ENCODE data around the gene WDR27.
"Not testable (repeated sequence)": the region's sequence is repeated elsewhere in the genome, so short reads cannot be mapped to it uniquely, and the experiment has no call there.

WDR27 gene

GRCh38 chr6:169494038-169494437, 207.8 kb downstream of the WDR27 start:
- Histone ChIP-seq H3K4me1 (ENCODE audit: insufficient read depth, low read length) (no peaks in the 10 kb centered on the region), H3K9me3 (ENCODE audit: low read length) (no peaks in the 10 kb centered on the region), H3K4me3 (ENCODE audit: low read length) (no peak overlapping the region), H3K27me3 (ENCODE audit: insufficient read depth, low read length) (no peaks in the 10 kb centered on the region), H2AFZ (ENCODE audit: low read depth, low read length) (no peak overlapping the region), H3K36me3 (ENCODE audit: insufficient read depth, low read length) (no peaks in the 10 kb centered on the region)

DNA sequence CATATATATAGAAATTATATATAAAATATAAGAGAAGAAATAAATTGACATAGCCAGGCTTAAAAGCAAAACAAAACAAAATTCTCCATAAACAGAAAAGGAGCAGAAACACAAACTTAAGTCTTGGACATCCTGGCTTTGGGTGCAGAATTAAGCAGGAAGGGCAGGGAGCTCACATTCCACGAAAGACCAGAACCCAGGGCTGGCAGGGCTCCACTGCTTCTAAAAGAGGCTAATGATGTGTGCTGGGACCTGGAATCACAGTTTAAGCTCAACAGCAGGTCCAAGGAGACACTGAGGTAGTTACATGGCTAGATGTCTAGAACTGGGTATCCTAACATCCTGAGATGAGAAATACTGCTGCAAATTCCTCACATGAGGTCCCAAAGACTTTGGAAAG, 210.3 kb downstream of the WDR27 start:
- no peak overlapping the region for H3K4me3 ChIP-seq (ENCODE audit: low read length)
- H3K27me3 ChIP-seq (ENCODE audit: insufficient read depth, low read length): no peaks in the 10 kb centered on the region
- H2AFZ ChIP-seq (ENCODE audit: low read depth, low read length): no peak overlapping the region
- H3K9me3 ChIP-seq (ENCODE audit: low read length): no peaks in the 10 kb centered on the region
- no peaks in the 10 kb centered on the region for H3K36me3 ChIP-seq (ENCODE audit: insufficient read depth, low read length)
- H3K4me1 ChIP-seq (ENCODE audit: insufficient read depth, low read length): peaks cover 9% of the 10 kb centered on the region

DNA sequence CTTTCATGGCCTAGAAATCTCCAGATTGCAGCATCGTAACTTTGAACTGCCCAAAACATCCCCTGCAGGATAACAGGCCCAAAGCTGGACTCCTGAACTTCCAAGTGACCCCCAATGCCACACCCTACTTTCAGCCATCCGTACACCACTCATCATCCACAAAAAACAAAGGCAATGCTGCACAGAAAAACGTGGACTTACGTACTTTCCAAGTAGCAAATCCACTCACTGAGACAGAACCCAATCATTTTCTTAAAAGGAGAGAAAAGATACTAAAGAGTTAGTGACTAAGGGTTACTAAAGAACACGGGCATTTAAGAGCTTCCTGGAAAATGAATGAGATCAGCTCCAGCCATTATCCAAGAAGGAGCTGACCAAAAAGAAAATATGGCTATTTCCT, 211.0 kb downstream of the WDR27 start:
- no peaks in the 10 kb centered on the region for H3K36me3 ChIP-seq (ENCODE audit: insufficient read depth, low read length)
- no peaks in the 10 kb centered on the region for H3K9me3 ChIP-seq (ENCODE audit: low read length)
- H3K27me3 ChIP-seq (ENCODE audit: insufficient read depth, low read length): no peaks in the 10 kb centered on the region
- H3K4me1 ChIP-seq (ENCODE audit: insufficient read depth, low read length): peaks cover 9% of the 10 kb centered on the region
- H3K4me3 ChIP-seq (ENCODE audit: low read length): no peak overlapping the region
- no peak overlapping the region for H2AFZ ChIP-seq (ENCODE audit: low read depth, low read length)

GRCh38 chr6:169490246-169490641, 211.6 kb downstream of the WDR27 start:
- no peaks in the 10 kb centered on the region for H3K36me3 ChIP-seq (ENCODE audit: insufficient read depth, low read length)
- no peaks in the 10 kb centered on the region for H3K9me3 ChIP-seq (ENCODE audit: low read length)
- peaks cover 9% of the 10 kb centered on the region for H3K4me1 ChIP-seq (ENCODE audit: insufficient read depth, low read length)
- H2AFZ ChIP-seq (ENCODE audit: low read depth, low read length): no peak overlapping the region
- H3K4me3 ChIP-seq (ENCODE audit: low read length): no peak overlapping the region
- no peaks in the 10 kb centered on the region for H3K27me3 ChIP-seq (ENCODE audit: insufficient read depth, low read length)

DNA sequence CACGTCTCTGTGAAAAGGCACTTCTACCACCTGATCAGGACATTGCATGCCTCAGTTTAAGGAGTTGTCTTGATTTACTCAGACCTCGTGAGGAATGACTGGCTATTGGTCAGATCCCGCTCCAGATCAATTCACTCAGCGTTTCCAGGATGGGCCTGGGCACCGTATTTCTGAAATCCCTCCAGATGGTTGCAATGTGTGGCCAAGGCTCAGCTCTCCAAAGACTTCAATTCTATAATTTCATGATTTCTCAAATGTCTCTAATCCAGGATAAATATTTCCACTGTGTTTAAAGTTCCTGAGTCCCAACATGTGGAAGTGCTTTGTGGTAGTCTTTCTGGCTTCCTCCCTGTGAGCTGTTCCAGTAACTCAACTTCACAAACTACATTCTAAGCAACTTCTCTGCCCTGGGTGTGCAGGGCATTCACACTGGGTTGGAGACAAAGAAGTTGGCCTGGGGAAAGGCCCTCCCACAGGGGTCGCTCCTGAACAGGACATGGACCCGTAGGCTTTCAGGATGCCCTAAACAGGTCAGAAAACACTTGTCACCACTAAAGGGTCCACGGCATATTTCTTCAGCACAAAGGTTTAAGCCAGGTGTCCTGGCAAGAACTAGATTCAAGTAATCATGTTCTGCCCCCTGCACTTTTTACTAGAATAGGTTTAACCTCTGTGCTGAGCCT, 212.1 kb downstream of the WDR27 start:
- Histone ChIP-seq H3K4me3 (ENCODE audit: low read length) (no peak overlapping the region), H3K36me3 (ENCODE audit: insufficient read depth, low read length) (no peaks in the 10 kb centered on the region), H3K9me3 (ENCODE audit: low read length) (no peaks in the 10 kb centered on the region)

DNA sequence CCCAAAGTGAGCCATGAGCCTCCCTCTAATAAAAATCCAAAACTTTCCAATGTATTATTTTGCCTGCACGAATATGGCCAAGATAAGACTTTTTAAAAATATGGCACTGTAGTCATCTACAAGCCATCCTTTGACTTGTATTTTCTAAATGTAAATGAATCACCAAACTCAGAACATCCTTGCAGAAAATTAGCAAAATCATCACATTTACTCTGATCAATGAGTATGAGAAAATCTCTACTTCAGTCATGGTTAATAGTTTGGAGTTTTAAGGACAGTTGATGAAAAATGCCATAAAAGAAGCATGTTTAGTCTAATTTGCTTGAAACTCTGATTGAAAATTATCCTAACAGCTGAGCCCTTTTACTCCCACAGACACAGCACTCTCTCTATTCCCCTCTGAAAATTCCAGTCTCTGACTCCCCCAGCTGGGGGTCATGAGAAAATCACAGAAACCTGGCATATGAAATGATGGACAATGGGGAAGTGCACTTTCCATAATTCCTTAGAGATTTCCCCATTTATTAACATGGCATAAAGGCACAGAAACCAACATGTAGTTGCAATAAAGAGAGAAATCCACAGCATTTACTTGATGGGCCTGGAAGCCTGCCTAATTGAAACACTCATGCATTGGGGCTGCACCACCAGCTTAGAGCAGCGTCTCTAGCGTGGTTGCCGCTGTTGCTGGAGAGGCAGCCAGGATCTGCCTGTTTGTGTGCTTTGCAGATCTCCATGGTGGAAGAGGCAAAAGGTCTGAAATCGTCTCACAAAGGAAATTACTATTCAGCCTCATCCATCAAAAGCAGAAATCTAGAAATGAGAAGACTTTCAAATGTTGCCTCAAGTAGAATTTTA, 214.0 kb downstream of the WDR27 start:
- H3K4me1 ChIP-seq (ENCODE audit: insufficient read depth, low read length): peaks cover 9% of the 10 kb centered on the region
- H2AFZ ChIP-seq (ENCODE audit: low read depth, low read length): peak overlapping the region; percentile 47
- H3K27me3 ChIP-seq (ENCODE audit: insufficient read depth, low read length): no peaks in the 10 kb centered on the region
- no peak overlapping the region for H3K4me3 ChIP-seq (ENCODE audit: low read length)
- H3K9me3 ChIP-seq (ENCODE audit: low read length): no peaks in the 10 kb centered on the region
- H3K36me3 ChIP-seq (ENCODE audit: insufficient read depth, low read length): no peaks in the 10 kb centered on the region

More for the DNA sequence above, 212.1 kb downstream of the WDR27 start:
- peaks cover 9% of the 10 kb centered on the region for H3K4me1 ChIP-seq (ENCODE audit: insufficient read depth, low read length)
- H2AFZ ChIP-seq (ENCODE audit: low read depth, low read length): no peak overlapping the region
- H3K27me3 ChIP-seq (ENCODE audit: insufficient read depth, low read length): no peaks in the 10 kb centered on the region

DNA sequence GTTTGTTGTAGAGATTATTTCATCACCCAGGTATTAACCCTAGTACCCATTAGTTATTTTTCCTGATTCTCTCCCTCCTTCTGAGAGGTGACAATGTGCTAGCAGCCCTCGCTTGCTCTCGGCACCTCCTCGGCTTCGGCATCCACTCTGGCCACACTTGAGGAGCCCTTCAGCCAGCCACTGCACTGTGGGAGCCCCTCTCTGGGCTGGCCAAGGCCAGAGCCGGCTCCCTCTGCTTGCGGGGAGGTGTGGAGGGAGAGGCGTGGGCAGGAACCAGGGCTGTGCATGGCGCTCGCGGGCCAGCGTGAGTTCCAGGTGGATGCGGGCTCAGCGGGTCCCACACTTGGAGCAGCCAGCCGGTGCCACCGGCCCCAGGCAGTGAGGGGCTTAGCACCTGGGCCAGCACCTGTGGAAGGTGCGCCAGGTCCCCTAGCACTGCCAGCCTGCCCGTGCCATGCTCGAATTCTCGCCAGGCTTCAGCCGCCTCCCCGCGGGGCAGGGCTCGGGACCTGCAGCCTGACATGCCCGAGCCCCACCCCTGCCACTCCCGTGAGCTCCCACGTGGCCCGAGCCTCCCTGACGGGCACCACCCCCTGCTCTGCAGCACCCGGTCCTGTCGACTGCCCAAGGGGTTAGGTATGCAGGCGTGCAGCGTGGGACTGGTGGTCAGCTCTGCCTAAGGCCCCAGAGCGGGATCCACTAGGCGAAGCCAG, 221.9 kb downstream of the WDR27 start:
- H3K27me3 ChIP-seq (ENCODE audit: insufficient read depth, low read length): no peaks in the 10 kb centered on the region
- H2AFZ ChIP-seq (ENCODE audit: low read depth, low read length): no peak overlapping the region
- H3K4me1 ChIP-seq (ENCODE audit: insufficient read depth, low read length): no peaks in the 10 kb centered on the region
- no peak overlapping the region for H3K4me3 ChIP-seq (ENCODE audit: low read length)
- H3K36me3 ChIP-seq (ENCODE audit: insufficient read depth, low read length): no peaks in the 10 kb centered on the region
- peaks cover 9% of the 10 kb centered on the region for H3K9me3 ChIP-seq (ENCODE audit: low read length)

DNA sequence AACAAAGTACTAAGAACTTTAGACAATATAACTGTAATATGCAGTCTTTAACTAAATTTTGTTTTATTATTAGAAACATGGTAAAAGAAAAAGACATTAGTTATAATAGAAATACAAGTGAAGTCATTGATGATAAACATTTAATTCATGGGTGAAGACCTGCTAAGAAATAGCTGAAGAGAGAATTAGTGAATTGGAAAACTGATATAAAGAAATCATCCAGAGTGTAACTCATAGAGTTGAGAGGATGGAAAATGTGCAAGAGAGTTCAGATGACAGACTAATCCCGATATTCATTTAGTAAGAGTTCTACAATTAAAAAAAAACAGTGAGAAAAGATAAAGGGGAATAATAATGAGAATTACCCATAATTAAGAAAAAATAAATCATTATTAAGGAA, 227.5 kb downstream of the WDR27 start:
- Histone ChIP-seq H3K9me3 (ENCODE audit: low read length) (peaks cover 16% of the 10 kb centered on the region), H3K4me3 (ENCODE audit: low read length) (no peak overlapping the region), H3K36me3 (ENCODE audit: insufficient read depth, low read length) (no peaks in the 10 kb centered on the region), H3K27me3 (ENCODE audit: insufficient read depth, low read length) (no peaks in the 10 kb centered on the region), H2AFZ (ENCODE audit: low read depth, low read length) (no peak overlapping the region), H3K4me1 (ENCODE audit: insufficient read depth, low read length) (no peaks in the 10 kb centered on the region)

- H3K27me3 ChIP-seq (ENCODE audit: insufficient read depth, low read length): no peaks in the 10 kb centered on the region
- no peak overlapping the region for H2AFZ ChIP-seq (ENCODE audit: low read depth, low read length)
- H3K36me3 ChIP-seq (ENCODE audit: insufficient read depth, low read length): no peaks in the 10 kb centered on the region
- no peaks in the 10 kb centered on the region for H3K4me1 ChIP-seq (ENCODE audit: insufficient read depth, low read length)
- H3K9me3 ChIP-seq (ENCODE audit: low read length): peaks cover 16% of the 10 kb centered on the region
- no peak overlapping the region for H3K4me3 ChIP-seq (ENCODE audit: low read length)
Observed at GRCh38 chr6:169473663-169474062, 228.2 kb downstream of the WDR27 start.

DNA sequence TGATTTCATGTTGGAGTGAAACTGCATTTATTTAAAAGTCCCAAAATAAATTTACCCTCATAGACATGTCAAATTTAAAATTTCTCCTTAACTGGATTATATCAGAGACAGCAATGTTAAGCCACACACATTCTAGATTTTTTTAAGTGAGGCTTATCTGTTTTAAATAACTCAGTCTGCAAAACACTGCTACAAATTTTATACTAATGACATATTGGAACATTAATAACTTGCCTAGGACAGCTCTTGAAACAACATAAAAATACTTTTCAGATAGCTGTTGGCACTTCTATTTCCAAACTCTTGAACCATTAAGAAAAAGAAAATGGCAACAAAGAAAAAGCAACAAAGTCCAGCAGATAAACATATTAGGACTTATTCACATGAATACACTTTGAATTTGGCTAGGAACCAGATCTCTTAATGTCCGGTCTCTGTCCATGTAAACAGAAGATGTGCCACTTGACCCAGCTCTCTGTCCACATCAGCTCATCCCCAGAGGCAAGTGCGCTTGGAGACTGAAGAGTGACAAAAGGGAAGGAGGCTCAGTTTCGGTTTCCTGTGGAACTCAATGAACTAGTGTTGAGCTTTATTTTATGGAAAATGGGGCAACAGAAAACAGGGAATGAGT, 228.9 kb downstream of the WDR27 start:
- Histone ChIP-seq H3K36me3 (ENCODE audit: insufficient read depth, low read length) (no peaks in the 10 kb centered on the region), H2AFZ (ENCODE audit: low read depth, low read length) (no peak overlapping the region), H3K9me3 (ENCODE audit: low read length) (peaks cover 16% of the 10 kb centered on the region), H3K4me1 (ENCODE audit: insufficient read depth, low read length) (no peaks in the 10 kb centered on the region), H3K27me3 (ENCODE audit: insufficient read depth, low read length) (no peaks in the 10 kb centered on the region), H3K4me3 (ENCODE audit: low read length) (no peak overlapping the region)

DNA sequence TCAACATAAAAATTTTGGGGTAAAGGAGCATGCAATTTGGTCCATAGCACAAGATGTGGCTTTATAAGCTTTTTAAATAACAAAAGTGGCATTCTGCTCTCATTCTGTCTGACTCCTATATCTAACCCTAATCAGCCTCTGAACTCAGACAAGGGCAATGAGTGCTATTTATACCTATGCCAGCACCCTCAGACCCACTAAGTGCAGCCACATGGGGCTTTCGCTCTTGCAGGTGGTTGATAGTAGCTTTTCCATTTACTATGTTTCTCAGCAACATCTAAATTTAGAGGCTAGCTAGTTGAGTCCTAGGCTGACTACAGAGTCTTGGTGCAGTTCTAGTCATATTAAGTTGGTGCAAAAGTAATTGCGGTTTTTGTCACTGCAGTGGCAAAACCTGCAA, 231.0 kb downstream of the WDR27 start:
- Histone ChIP-seq H3K4me1 (ENCODE audit: insufficient read depth, low read length) (no peaks in the 10 kb centered on the region), H3K9me3 (ENCODE audit: low read length) (peaks cover 21% of the 10 kb centered on the region), H3K27me3 (ENCODE audit: insufficient read depth, low read length) (no peaks in the 10 kb centered on the region)

GRCh38 chr6:169469028-169469427, 232.8 kb downstream of the WDR27 start:
- H3K4me3 ChIP-seq (ENCODE audit: low read length): no peak overlapping the region

More for the DNA sequence above, 231.0 kb downstream of the WDR27 start:
- Histone ChIP-seq H2AFZ (ENCODE audit: low read depth, low read length) (no peak overlapping the region), H3K36me3 (ENCODE audit: insufficient read depth, low read length) (no peaks in the 10 kb centered on the region), H3K4me3 (ENCODE audit: low read length) (no peak overlapping the region)

GRCh38 chr6:169467755-169468154, 234.1 kb downstream of the WDR27 start:
- peaks cover 10% of the 10 kb centered on the region for H3K9me3 ChIP-seq (ENCODE audit: low read length)
- H3K4me1 ChIP-seq (ENCODE audit: insufficient read depth, low read length); H3K4me3 ChIP-seq (ENCODE audit: low read length); H3K27me3 ChIP-seq (ENCODE audit: insufficient read depth, low read length); H3K36me3 ChIP-seq (ENCODE audit: insufficient read depth, low read length); H2AFZ ChIP-seq (ENCODE audit: low read depth, low read length): not testable (repeated sequence)

More at GRCh38 chr6:169469028-169469427, 232.8 kb downstream of the WDR27 start:
- peaks cover 17% of the 10 kb centered on the region for H3K9me3 ChIP-seq (ENCODE audit: low read length)
- H3K4me1 ChIP-seq (ENCODE audit: insufficient read depth, low read length): no peaks in the 10 kb centered on the region
- H3K27me3 ChIP-seq (ENCODE audit: insufficient read depth, low read length): no peaks in the 10 kb centered on the region
- H2AFZ ChIP-seq (ENCODE audit: low read depth, low read length): no peak overlapping the region
- H3K36me3 ChIP-seq (ENCODE audit: insufficient read depth, low read length): no peaks in the 10 kb centered on the region
